Inferior parietal cortex (tissue), 1 donor: Measurements from ENCODE around the gene HIRIP3.

Experiments used
- DNase-seq: peaks from one replicate; pipeline ENCODE4 v3.0.0-alpha.2; 2016; ENCODE audit errors: extremely low spot score

Gene HIRIP3

GRCh38 chr16:29983420-29984136 is 11.8 kb downstream of the HIRIP3 start:
- no peak for DNase-seq

- DNase-seq = no peak
Measured at GRCh38 chr16:29982560-29983419, 12.6 kb downstream of the HIRIP3 start.

GRCh38 chr16:29978564-29979270 is 16.7 kb downstream of the HIRIP3 start:
- DNase-seq = no peak

- DNase-seq = no peak
Measured at GRCh38 chr16:29978081-29978480, 17.3 kb downstream of the HIRIP3 start.

DNA sequence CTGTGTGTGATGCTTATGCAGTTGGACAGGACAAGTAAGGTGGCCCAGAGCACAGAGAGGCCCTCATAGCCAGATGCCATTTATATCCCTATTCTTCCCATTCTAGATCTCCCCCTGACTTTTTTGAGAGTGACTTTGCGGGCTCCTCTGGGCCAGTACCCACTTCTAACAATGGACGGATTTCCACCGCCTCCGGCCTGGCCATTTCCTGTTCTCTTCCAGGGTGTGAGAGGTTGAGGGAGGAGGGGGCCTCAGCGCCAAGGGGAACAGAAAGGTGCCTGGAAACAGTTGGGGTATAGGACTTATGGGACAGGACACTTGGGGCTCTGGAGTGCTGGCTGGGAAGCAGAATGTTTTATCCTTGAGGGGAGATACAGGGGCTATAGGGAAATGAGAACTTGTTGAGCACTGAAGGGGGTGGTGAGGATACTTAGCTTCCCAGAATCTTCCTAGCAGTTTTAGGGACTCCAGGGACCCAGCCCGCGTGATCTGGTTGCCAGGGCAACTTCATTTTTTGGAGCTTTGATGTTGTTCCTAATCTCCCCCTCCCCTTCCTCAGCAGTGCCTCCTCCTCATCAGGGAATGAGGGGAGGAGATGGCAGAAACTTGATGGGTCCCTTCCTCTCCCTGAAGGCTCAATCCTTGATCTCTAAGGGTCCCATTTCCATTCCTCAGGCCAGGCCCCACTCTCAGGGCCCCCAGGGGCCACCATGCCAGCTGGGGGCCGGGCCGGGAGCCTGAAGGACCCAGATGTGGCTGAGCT is 18.2 kb downstream of the HIRIP3 start:
- DNase-seq = no peak

DNA sequence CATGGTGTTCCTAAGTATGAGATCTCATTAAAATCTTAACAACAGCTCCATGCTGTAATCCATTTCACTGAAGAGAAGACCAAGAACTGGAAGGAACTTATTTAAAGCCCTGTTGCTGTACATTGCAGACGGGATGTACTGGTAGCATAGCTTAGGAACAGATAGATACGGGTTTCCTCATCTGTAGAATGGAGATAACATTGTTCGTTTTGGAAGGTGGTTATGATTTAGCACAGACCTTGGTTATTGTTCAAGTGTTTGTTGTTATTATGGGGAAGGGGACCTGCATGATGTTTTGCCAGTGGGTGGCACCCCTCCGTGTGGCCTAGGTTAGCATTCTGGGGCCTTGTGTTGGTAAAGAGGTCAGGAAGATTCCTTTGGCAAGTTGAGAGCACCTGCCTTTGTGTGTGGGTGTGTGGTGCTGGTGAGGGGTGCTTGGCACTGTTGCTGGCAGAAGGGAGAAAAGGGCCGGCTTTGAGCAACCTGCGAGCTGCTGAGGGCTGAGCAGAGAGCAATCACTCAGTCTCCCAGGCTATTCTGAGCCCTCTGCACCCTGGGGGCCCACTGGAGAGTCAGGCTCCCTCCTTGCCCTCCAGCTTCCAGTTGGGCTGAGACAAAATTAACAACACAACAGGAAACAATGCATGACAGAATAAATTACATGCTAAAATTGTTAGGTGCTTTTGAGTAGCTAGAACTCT is 19.5 kb downstream of the HIRIP3 start:
- peak; percentile 8 for DNase-seq

- no peak for DNase-seq
Measured at GRCh38 chr16:29975134-29975538, 20.3 kb downstream of the HIRIP3 start.

DNA sequence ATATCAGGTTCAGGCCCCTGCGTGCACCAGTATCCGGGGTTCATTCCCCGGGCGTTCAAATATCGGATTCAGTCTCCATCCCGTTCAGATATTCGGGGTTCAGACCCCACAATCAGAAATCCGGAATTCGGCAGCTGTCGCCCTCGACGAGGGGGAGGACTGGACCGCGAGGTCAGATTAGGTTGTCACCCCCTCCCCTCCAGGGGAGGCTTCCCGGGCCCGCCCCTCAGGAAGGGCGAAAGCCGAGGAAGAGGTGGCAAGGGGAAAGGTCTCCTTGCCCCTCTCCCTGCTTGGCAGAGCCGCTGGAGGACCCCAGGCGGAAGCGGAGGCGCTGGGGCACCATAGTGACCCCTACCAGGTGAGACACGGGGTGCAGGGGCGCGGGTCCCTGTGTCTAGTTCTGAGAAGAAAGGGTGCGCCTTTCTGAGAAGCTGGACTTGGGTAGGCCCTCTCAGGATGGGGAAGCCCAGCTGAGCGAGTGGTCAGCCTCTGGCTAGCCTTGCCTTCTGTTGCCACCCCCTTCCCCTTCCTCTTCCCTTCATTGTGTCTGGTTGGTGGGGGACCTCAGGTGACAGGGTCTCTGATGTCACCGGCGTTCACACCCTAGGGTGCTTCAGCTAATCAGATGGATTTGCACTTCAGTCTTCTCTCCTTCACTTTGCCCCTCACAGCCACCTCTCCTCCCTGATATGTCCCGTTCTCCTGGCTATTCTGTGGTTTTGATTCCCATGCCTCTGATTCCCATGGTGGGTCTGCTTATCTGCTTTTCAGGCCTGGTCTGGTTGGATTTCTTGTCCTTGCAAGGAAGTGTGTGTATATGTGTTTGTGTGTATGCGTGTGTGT is 20.9 kb downstream of the HIRIP3 start:
- DNase-seq = peak; percentile 2

GRCh38 chr16:29973384-29974246 is 21.8 kb downstream of the HIRIP3 start, which contains the start of gene TAOK2:
TAOK2 (plus strand) TSS chr16:29973868; CDS start chr16:29977773, 3,905 bp downstream.
- DNase-seq = peak; percentile 97

DNA sequence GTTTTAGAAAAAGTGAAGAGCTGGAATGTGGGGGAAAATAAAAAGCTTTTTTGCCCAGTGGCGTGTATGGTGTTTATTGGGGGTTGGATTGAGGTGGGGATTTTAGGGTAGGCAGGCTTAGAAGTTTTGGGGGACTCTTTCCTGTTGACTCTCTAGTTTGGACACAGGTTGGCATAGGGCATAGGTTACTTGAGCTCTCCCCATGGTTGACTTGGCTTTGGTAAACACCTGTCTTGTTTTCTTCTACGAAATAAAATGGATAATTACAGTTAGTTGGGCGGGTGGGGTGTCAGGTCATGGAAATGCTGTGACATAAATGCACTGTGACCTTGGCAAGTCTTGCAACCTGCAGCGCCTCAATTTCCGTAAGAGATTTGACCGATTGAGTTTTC is 22.4 kb downstream of the HIRIP3 start:
- DNase-seq = no peak

DNA sequence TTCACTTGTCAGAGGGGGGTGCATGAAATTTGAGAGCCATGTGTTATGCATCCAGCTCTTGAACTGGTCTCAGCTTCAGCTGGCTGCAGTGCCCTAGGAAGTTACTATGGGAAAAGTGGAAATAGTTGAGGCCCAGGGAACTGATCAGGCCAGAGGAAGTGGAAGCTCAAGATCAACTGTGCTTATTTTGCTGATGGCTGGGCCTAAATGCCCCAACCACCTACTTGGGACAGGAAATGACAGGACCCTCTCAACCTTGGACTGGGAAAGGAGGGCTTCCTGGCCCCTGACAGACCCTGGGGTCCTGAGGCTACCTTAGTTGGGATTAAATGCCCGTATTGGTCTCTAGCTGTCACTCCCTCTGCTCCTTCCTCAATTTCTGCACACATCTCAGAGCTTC is 22.9 kb downstream of the HIRIP3 start:
- no peak for DNase-seq

- DNase-seq = no peak
Measured at GRCh38 chr16:29971304-29971703, 24.1 kb downstream of the HIRIP3 start.

DNA sequence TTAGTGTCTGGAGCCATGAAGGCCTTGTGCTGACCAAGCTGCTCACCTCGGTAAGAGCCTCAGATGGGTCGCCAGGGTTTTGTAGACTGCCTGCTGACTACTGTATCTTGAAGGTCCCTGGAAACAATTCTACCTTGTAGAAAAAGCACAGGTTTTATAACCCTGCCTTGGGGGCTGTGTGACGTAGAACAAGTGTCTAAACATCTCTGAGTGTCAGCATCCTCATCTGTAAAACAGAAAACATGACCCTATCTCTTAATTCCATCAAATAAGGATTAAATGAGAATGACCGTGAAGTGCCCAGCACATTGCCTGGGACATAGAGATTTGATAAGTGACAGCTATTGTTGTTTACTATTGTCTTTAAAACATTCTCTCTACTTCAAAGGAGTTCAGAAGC is 27.2 kb downstream of the HIRIP3 start:
- no peak for DNase-seq

DNA sequence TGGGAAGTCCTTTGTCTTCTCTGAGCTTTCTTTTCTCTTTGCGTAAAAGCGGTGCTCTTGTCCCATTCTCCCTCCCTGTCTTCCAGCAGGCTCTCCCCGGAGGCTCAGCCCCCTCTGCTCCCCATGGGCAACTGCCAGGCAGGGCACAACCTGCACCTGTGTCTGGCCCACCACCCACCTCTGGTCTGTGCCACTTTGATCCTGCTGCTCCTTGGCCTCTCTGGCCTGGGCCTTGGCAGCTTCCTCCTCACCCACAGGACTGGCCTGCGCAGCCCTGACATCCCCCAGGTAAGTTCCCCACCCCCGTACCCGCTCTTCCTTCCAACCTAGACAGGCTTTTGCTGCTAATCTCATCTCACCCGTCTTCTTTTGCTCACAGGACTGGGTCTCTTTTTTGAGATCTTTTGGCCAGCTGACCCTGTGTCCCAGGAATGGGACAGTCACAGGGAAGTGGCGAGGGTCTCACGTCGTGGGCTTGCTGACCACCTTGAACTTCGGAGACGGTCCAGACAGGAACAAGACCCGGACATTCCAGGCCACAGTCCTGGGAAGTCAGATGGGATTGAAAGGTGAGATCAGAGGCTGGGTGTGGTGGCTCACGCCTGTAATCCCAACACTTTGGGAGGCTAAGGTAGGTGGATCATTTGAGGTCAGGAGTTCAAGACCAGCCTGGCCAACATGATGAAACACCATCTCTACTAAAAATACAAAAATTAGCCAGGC is 32.2 kb downstream of the HIRIP3 start:
- no peak for DNase-seq

GRCh38 chr16:29962344-29962994 is 32.9 kb downstream of the HIRIP3 start:
- DNase-seq = peak; percentile 37

GRCh38 chr16:29961479-29962343 is 33.7 kb downstream of the HIRIP3 start, which contains the start of gene TMEM219:
TMEM219 (plus strand) TSS chr16:29962079; CDS start chr16:29963144, 1,065 bp downstream.
- DNase-seq = peak; percentile 92

DNA sequence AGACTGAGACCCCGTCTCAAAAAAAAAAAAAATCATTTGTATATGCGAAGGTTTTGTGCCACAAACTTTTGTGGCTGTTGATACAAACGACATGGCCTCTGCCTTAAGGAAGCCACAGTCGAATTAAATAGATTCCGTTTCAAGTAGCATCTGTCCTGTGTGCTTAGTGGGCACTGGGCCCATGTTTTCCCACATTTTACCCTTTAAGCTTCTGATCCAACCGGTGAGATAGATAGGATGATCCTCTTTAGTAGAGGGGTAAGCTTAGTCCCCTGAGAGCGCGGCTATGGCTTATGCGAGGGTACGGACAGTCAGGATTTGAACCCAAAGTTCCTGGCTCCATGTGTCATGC is 34.3 kb downstream of the HIRIP3 start:
- no peak for DNase-seq
